Stimulated activated naive CD8-positive, alpha-beta T cell treated with anti-CD3 and anti-CD28 coated beads, Interleukin-15, Interleukin-2, amounts not matched to agents 100 ng/mL and 50 ng/mL, for 24 hours (primary cell): Measurements from ENCODE around the gene HS3ST5.
"Not testable (repeated sequence)": the region's sequence is repeated elsewhere in the genome, so short reads cannot be mapped to it uniquely, and the experiment has no call there.

Experiments
- H3K27ac Mint-ChIP-seq: one replicate; pipeline ENCODE4 v1.8.0; 2021; ENCODE audit warnings: mild to moderate bottlenecking, mixed read lengths
- H3K27me3 Mint-ChIP-seq: one replicate; pipeline ENCODE4 v1.8.0; 2021; ENCODE audit warnings: mixed read lengths
- H3K36me3 Mint-ChIP-seq: one replicate; pipeline ENCODE4 v1.8.0; 2021; ENCODE audit warnings: low read depth, mixed read lengths
- H3K4me1 Mint-ChIP-seq: one replicate; pipeline ENCODE4 v1.8.0; 2021; ENCODE audit warnings: low read depth, mixed read lengths
- H3K4me3 Mint-ChIP-seq: one replicate; pipeline ENCODE4 v1.8.0; 2021; ENCODE audit warnings: mild to moderate bottlenecking, mixed read lengths
- H3K9me3 Mint-ChIP-seq: one replicate; pipeline ENCODE4 v1.8.0; 2021; ENCODE audit warnings: mixed read lengths

HS3ST5 gene

GRCh38 chr6:114039841-114040240 lies 303.0 kb downstream of the HS3ST5 start:
- no peak overlapping the region for H3K27ac Mint-ChIP-seq
- H3K36me3 Mint-ChIP-seq = no peaks in the 10 kb centered on the region
- H3K27me3 Mint-ChIP-seq = peaks cover 7% of the 10 kb centered on the region
- no peaks in the 10 kb centered on the region for H3K9me3 Mint-ChIP-seq
- no peaks in the 10 kb centered on the region for H3K4me1 Mint-ChIP-seq
- no peak overlapping the region for H3K4me3 Mint-ChIP-seq

- no peak overlapping the region for H3K4me3 Mint-ChIP-seq
- no peaks in the 10 kb centered on the region for H3K4me1 Mint-ChIP-seq
- H3K27me3 Mint-ChIP-seq = peaks cover 10% of the 10 kb centered on the region
- H3K36me3 Mint-ChIP-seq = no peaks in the 10 kb centered on the region
- no peak overlapping the region for H3K27ac Mint-ChIP-seq
- no peaks in the 10 kb centered on the region for H3K9me3 Mint-ChIP-seq
Measured at GRCh38 chr6:114033606-114034005, 309.2 kb downstream of the HS3ST5 start.

GRCh38 chr6:114032721-114033120 lies 310.1 kb downstream of the HS3ST5 start:
- H3K4me3 Mint-ChIP-seq = no peak overlapping the region
- H3K9me3 Mint-ChIP-seq = no peaks in the 10 kb centered on the region
- no peaks in the 10 kb centered on the region for H3K36me3 Mint-ChIP-seq
- no peaks in the 10 kb centered on the region for H3K4me1 Mint-ChIP-seq
- H3K27ac Mint-ChIP-seq = no peak overlapping the region
- peaks cover 10% of the 10 kb centered on the region for H3K27me3 Mint-ChIP-seq

GRCh38 chr6:114030767-114031166 lies 312.1 kb downstream of the HS3ST5 start:
- Mint-ChIP-seq H3K4me3 (no peak overlapping the region), H3K9me3 (no peaks in the 10 kb centered on the region), H3K27ac (no peak overlapping the region)

GRCh38 chr6:114024746-114025145 lies 318.1 kb downstream of the HS3ST5 start:
- no peaks in the 10 kb centered on the region for H3K36me3 Mint-ChIP-seq
- H3K27ac Mint-ChIP-seq = no peak overlapping the region
- H3K4me3 Mint-ChIP-seq = no peak overlapping the region
- peaks cover 3% of the 10 kb centered on the region for H3K27me3 Mint-ChIP-seq
- H3K9me3 Mint-ChIP-seq = no peaks in the 10 kb centered on the region
- H3K4me1 Mint-ChIP-seq = no peaks in the 10 kb centered on the region

More at GRCh38 chr6:114030767-114031166, 312.1 kb downstream of the HS3ST5 start:
- H3K4me1 Mint-ChIP-seq = no peaks in the 10 kb centered on the region
- peaks cover 10% of the 10 kb centered on the region for H3K27me3 Mint-ChIP-seq
- H3K36me3 Mint-ChIP-seq = no peaks in the 10 kb centered on the region

- no peak overlapping the region for H3K27ac Mint-ChIP-seq
- no peaks in the 10 kb centered on the region for H3K4me1 Mint-ChIP-seq
- H3K27me3 Mint-ChIP-seq = peaks cover 3% of the 10 kb centered on the region
- no peaks in the 10 kb centered on the region for H3K9me3 Mint-ChIP-seq
- H3K36me3 Mint-ChIP-seq = no peaks in the 10 kb centered on the region
- no peak overlapping the region for H3K4me3 Mint-ChIP-seq
Measured at GRCh38 chr6:114020196-114020595, 322.6 kb downstream of the HS3ST5 start.

GRCh38 chr6:114017146-114017545 lies 325.7 kb downstream of the HS3ST5 start:
- not testable (repeated sequence) for H3K36me3 Mint-ChIP-seq, H3K4me1 Mint-ChIP-seq, H3K4me3 Mint-ChIP-seq, H3K9me3 Mint-ChIP-seq, H3K27me3 Mint-ChIP-seq, H3K27ac Mint-ChIP-seq

GRCh38 chr6:114014106-114014505 lies 328.7 kb downstream of the HS3ST5 start:
- H3K27me3 Mint-ChIP-seq, H3K4me1 Mint-ChIP-seq, H3K27ac Mint-ChIP-seq, H3K9me3 Mint-ChIP-seq, H3K36me3 Mint-ChIP-seq, H3K4me3 Mint-ChIP-seq: not testable (repeated sequence)

- not testable (repeated sequence) for H3K36me3 Mint-ChIP-seq, H3K27ac Mint-ChIP-seq, H3K27me3 Mint-ChIP-seq, H3K9me3 Mint-ChIP-seq, H3K4me3 Mint-ChIP-seq, H3K4me1 Mint-ChIP-seq
Measured at GRCh38 chr6:114011486-114011885, 331.3 kb downstream of the HS3ST5 start.

- H3K4me1 Mint-ChIP-seq = no peaks in the 10 kb centered on the region
- H3K9me3 Mint-ChIP-seq = no peaks in the 10 kb centered on the region
- H3K36me3 Mint-ChIP-seq = no peaks in the 10 kb centered on the region
- no peak overlapping the region for H3K27ac Mint-ChIP-seq
- H3K4me3 Mint-ChIP-seq = no peak overlapping the region
- peaks cover 9% of the 10 kb centered on the region for H3K27me3 Mint-ChIP-seq
Measured at GRCh38 chr6:114010540-114010939, 332.3 kb downstream of the HS3ST5 start.

- Mint-ChIP-seq H3K4me3 (no peak overlapping the region), H3K36me3 (no peaks in the 10 kb centered on the region), H3K9me3 (no peaks in the 10 kb centered on the region), H3K27ac (no peak overlapping the region), H3K4me1 (no peaks in the 10 kb centered on the region), H3K27me3 (peaks cover 16% of the 10 kb centered on the region)
Measured at GRCh38 chr6:114009192-114009591, 333.6 kb downstream of the HS3ST5 start.

GRCh38 chr6:114008331-114008730 lies 334.5 kb downstream of the HS3ST5 start:
- no peak overlapping the region for H3K4me3 Mint-ChIP-seq
- H3K4me1 Mint-ChIP-seq = no peaks in the 10 kb centered on the region
- H3K27ac Mint-ChIP-seq = no peak overlapping the region
- H3K27me3 Mint-ChIP-seq = peaks cover 16% of the 10 kb centered on the region
- H3K9me3 Mint-ChIP-seq = no peaks in the 10 kb centered on the region
- H3K36me3 Mint-ChIP-seq = no peaks in the 10 kb centered on the region

- Mint-ChIP-seq H3K36me3 (no peaks in the 10 kb centered on the region), H3K9me3 (no peaks in the 10 kb centered on the region), H3K4me3 (no peak overlapping the region), H3K27me3 (peaks cover 21% of the 10 kb centered on the region), H3K4me1 (no peaks in the 10 kb centered on the region), H3K27ac (no peak overlapping the region)
Measured at GRCh38 chr6:114007516-114007915, 335.3 kb downstream of the HS3ST5 start.
